ENCODE data around the gene PEX5L.

The PEX5L gene

DNA sequence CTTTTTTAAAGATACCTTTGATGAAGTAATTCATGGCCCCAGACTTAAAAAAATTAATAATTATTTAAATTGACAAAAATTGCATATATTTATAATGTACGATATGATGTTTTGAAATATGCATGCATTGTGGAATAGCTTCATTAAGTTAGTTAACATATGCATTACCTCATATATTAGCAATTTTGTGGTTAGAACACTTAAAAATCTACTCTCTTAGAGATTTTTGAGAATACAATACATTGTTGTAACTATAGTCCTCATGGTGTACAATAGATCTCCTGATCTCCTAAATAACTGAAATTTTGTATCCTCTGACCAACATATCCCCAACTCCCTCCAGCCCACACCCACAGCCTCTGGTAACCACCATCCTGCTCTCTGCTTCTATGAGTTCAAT is 104.1 kb downstream of the PEX5L start:
- no peak for TF ChIP-seq ZFX (IDR thresholded peaks at IDR 0.05; ENCODE audit: borderline replicate concordance)
- TF ChIP-seq, protein P1, sequence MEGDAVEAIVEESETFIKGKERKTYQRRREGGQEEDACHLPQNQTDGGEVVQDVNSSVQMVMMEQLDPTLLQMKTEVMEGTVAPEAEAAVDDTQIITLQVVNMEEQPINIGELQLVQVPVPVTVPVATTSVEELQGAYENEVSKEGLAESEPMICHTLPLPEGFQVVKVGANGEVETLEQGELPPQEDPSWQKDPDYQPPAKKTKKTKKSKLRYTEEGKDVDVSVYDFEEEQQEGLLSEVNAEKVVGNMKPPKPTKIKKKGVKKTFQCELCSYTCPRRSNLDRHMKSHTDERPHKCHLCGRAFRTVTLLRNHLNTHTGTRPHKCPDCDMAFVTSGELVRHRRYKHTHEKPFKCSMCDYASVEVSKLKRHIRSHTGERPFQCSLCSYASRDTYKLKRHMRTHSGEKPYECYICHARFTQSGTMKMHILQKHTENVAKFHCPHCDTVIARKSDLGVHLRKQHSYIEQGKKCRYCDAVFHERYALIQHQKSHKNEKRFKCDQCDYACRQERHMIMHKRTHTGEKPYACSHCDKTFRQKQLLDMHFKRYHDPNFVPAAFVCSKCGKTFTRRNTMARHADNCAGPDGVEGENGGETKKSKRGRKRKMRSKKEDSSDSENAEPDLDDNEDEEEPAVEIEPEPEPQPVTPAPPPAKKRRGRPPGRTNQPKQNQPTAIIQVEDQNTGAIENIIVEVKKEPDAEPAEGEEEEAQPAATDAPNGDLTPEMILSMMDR (IDR thresholded peaks at IDR 0.05): no peak
- no peak overlapping the region for H3K27ac ChIP-seq

DNA sequence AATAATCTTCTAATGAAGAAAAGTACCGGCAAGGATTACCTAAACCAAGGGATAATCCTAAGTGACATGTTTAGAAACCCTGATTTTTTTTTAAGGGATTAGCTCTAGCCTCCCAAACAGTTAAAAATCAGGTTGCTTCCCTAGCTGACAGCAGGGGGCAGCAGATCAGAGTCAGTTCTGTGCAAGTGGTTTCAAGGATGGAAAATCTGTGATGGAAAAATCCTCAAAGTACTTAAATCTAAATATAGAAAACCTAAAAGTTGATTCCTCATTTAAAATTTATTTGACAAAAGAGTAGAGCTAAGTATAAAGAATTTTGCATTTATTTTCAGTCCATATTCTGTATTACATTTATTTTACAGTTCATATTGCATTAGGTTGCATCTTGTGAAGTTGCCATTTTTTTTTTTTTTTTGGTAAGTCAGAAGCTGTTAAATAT is 107.6 kb downstream of the PEX5L start:
- H3K27ac ChIP-seq: no peak overlapping the region
- no peak for TF ChIP-seq ZFX (IDR thresholded peaks at IDR 0.05; ENCODE audit: borderline replicate concordance)
- TF ChIP-seq, protein P1 (IDR thresholded peaks at IDR 0.05): peak; percentile 93

- no peak overlapping the region for H3K27ac ChIP-seq
- TF ChIP-seq, protein P1 (IDR thresholded peaks at IDR 0.05): no peak
- TF ChIP-seq ZFX (IDR thresholded peaks at IDR 0.05; ENCODE audit: borderline replicate concordance): no peak
These were observed 109.5 kb downstream of the PEX5L start for GRCh38 chr3:179927191-179927590.

- H3K27ac ChIP-seq: no peak overlapping the region
- TF ChIP-seq, protein P1 (IDR thresholded peaks at IDR 0.05): no peak
- no peak for TF ChIP-seq ZFX (IDR thresholded peaks at IDR 0.05; ENCODE audit: borderline replicate concordance)
These were observed 114.8 kb downstream of the PEX5L start for GRCh38 chr3:179921951-179922350.

DNA sequence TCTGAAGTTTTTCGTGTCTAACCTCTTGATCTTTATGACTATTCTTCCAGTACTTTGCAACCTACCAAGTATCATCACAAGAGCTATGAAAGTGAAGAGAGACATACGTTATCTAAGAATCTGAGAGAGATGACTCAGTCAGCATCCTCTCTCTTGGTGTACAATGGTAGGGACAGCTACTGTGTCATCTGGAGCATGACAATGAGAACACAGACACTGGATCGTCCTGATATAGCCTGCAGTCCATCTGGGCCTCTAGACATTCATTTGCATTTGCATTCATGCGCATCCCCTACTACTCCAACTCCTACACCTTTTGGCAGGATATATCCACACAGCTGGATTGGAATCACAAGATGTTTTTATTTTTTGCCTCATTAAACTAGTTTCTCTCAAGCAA is 115.2 kb downstream of the PEX5L start:
- TF ChIP-seq ZFX (IDR thresholded peaks at IDR 0.05; ENCODE audit: borderline replicate concordance): no peak
- TF ChIP-seq, protein P1 (IDR thresholded peaks at IDR 0.05): no peak
- no peak overlapping the region for H3K27ac ChIP-seq

GRCh38 chr3:179907784-179908482 is 128.8 kb downstream of the PEX5L start:
- no peak overlapping the region for H3K27ac ChIP-seq
- no peak for TF ChIP-seq ZFX (IDR thresholded peaks at IDR 0.05; ENCODE audit: borderline replicate concordance)
- TF ChIP-seq, protein P1 (IDR thresholded peaks at IDR 0.05): no peak

- no peak overlapping the region for H3K27ac ChIP-seq
- TF ChIP-seq, protein P1 (IDR thresholded peaks at IDR 0.05): no peak
- no peak for TF ChIP-seq ZFX (IDR thresholded peaks at IDR 0.05; ENCODE audit: borderline replicate concordance)
These were observed 134.7 kb downstream of the PEX5L start for GRCh38 chr3:179902061-179902460.

Measured in 22Rv1 (cell line).